ENCODE data around the gene C15orf61.

C15orf61 gene

GRCh38 chr15:67549736-67550135 lies 28.8 kb downstream of the C15orf61 start:
- no peak for DNase-seq (ENCODE audit: low read depth)

GRCh38 chr15:67550522-67550921 lies 29.6 kb downstream of the C15orf61 start:
- no peak for DNase-seq (ENCODE audit: low read depth)

DNA sequence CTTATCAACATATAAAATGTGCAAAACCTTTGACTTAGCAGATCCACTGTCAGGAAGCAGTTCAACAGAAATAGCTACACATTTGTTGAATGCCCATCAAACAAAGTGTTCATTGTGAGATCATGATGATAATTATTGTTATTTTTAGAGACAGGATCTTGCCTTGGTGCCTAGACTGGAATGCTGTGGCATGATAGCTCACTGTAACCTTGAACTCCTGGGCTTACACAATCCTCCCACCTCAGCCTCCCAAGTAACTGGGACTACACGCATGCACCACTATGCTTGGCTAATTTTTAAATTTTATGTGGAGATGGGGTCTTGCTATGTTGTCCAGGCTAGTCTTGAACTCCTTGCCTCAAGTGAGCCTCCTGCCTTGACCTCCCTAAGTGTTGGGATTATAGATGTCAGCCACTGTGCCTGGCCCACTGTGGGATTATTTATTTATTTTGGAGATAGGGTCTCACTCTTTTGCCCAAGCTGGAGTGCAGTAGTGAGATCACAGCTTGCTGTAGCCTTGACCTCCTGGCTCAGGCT lies 30.3 kb downstream of the C15orf61 start:
- no peak for DNase-seq (ENCODE audit: low read depth)

GRCh38 chr15:67554580-67554979 lies 33.6 kb downstream of the C15orf61 start:
- DNase-seq (ENCODE audit: low read depth) = no peak

DNA sequence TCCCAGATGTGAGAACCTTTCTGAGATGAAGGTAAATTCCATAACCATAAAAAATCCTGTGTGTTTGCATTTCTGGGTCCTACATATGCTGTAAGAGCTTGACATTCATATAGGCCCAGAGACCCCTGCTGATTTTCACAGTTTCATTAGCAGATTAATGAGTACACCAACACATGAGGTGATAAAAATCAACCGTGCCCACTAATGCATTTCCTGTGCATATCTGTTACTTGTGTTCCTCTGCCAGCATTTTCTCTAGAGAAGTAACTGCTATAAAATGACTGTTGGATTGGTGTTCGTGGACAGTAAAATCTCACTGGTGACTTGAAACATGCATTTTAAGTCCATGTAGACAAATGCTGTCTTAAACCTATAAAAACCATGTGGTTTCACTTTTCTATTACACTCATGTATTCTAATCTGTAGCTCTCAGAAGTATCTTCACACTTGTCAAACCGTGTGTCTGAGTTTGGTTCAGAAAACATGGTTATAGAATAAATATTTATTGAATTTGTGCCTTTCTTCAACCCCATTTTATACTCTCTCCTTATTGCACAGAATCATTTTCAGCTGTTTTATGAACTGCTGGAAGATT lies 36.1 kb downstream of the C15orf61 start:
- no peak for DNase-seq (ENCODE audit: low read depth)

DNA sequence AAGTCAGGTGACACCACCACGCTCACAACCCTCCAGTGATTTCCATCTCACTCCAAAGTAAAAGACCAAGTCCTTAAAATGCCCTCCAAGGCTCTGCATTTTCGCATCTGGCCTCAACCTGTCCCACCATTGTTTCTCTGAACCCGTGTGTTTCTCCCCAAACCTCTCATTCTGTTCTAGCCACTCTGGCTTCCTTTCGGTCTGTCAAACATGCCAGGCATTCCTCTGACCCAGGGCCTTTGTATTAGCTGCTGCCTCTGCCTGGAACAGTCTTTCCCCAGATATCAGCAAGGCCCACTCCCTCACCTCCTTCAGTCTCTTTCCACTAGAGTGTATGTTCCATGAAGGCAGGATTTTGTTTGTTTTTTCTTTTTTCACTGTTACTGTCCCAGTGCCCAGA lies 37.6 kb downstream of the C15orf61 start:
- DNase-seq (ENCODE audit: low read depth) = no peak

- DNase-seq (ENCODE audit: low read depth) = no peak
Observed at GRCh38 chr15:67559158-67559557, 38.2 kb downstream of the C15orf61 start.

GRCh38 chr15:67559576-67559975 lies 38.6 kb downstream of the C15orf61 start:
- DNase-seq (ENCODE audit: low read depth) = no peak

DNA sequence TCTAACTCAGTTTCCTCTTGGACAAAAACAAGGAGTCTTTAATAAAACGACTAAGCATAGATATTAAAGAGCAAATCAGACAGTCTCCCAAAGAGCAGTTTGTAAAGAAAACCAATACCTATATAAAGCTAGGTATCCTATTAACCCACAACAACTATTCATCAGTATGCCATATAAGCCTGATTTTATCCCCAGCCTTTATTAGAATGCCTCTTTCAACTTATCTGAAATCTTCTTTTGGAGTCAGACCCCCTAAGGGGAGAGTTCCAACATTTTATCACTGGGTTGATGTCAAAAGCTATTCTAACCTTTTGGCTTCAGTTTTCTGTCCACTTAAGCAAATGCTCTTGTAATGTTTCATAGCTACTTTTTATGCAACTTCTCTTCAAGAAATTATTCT lies 39.4 kb downstream of the C15orf61 start:
- no peak for DNase-seq (ENCODE audit: low read depth)

GRCh38 chr15:67563092-67563491 lies 42.2 kb downstream of the C15orf61 start:
- DNase-seq (ENCODE audit: low read depth) = no peak

- DNase-seq (ENCODE audit: low read depth) = no peak
Observed at GRCh38 chr15:67564021-67564967, 43.4 kb downstream of the C15orf61 start.

GRCh38 chr15:67564968-67565345 lies 44.0 kb downstream of the C15orf61 start:
- no peak for DNase-seq (ENCODE audit: low read depth)

DNA sequence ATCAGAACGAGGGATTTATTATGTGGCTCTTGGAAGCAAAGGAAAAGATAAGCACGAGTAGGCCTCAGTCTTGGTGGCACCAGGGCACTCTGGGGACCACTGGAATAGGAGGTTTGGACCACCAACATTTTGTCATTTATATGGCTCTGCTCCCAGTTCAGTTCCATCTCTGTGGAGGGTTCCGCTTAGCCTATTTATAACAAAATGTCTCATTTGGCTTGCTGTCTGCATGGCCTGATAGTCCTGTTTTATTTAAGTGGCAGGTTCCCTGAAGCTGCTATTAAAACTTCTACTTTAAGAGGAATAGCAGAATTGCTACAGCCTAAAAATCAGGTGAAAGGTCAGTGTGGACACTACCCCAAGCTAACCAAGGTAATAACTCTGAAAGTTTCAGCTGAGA lies 48.7 kb downstream of the C15orf61 start:
- DNase-seq (ENCODE audit: low read depth) = no peak

DNA sequence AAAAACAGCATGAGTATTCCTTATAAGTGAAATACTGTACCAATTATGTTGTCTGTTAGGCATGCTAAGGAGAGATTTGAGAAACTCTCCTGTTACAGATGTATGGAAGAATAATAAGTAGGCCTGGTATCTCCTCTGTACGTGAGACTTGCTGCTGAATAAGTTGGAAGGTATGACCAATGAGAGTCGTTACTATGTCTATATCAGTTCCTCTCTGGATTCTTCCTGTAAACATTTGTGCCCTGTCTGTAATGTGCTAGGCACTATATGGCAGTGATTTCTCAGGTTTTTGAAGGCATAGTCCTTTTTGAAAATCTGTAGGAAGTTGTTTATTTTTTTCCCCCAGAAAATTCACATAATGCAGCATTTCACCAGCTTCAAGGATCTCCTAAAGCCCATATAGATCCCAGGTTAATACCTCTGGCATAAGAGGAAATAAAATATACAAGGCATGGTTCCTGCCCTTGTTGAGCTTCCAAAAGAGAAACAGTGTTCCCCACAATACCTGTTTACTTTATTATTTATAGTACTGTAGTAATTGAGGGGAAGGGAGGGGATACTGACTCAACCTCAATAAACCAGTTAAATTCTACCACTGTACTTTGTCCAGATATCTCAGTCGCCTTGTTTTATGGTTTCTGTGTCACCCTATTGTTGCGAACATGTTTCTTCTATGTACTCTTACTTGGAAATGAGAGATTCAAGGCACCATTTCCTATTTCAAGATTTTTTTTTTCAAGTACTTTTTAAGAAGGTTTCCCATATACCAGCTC lies 50.1 kb downstream of the C15orf61 start:
- DNase-seq (ENCODE audit: low read depth) = no peak

DNA sequence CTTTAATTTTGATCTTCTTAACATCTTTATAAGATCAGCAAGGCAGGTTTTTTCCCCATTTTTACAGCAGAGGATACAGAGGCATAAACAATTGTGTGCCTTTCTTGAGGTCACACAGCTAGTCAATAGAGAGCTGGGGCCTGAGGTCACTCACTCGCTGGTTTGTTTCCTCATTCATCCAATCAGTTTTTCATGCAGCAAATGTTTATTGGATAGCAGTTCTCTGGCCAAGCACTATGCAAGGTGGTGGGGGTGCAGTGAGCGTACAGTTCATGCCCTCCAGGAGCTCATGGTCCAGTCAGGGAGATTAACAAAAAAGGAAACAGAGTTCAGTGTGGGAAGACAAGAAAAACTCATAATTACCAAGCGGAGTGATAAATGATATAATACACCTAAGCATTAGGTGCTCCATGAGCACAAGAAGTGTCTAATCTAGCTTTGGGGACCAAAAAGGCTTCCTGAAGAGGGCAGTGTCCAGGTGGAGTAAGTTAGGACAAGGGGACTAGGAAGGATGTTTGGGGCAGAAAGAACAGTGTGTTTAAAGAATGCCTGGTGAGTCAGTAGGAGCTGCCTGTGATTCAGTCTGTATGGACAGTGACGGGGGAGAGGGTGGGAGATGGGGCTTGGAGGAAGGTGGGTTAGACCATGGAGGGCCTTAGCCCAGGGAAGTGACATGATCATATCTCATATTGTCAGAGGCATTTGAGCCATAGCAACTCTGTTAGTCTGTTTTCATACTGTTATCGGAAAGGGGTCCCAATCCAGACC lies 50.9 kb downstream of the C15orf61 start:
- no peak for DNase-seq (ENCODE audit: low read depth)

GRCh38 chr15:67573194-67573593 lies 52.3 kb downstream of the C15orf61 start:
- DNase-seq (ENCODE audit: low read depth) = no peak

DNA sequence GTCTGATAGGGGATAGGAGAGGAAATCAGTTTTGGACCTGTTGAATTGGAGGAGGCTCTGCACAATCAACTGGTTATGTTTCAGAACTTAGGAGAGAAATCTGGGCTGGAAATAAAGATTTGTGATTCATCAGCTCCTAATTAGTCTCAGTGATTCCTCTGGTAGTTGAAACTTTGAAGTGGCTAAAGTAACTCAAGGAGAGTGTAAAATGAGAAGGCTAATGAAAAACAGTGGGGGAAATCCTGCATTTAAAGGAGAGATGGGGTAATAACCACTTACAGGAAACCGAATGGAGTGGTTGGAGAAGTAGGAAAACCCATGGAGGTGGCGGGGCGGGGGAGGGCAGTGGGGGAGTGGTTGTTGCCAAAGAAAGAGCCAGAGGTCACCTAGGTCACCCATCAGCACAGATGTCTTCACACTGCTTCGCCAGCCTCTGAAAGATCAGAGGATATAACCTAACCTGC lies 54.1 kb downstream of the C15orf61 start:
- DNase-seq (ENCODE audit: low read depth) = no peak

GRCh38 chr15:67578020-67578600 lies 57.2 kb downstream of the C15orf61 start:
- DNase-seq (ENCODE audit: low read depth) = no peak

DNA sequence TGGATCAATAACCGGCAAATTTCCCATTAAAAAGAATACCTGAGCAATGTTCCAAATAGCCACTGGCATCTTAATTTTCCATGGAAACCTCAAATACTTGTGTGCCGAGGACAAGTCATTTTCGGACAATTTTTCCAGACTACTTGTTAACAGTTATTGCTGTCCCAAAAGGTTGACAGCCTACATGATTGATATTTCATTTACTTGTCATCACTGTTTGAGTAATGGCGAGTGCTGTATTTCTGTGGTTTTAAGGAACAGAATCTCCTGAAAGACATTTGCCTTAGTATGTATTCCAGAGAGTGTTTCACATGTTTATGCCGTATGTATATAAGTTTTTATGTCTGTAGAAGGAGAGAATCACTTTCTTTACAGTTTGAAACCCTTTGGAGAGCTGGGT lies 58.2 kb downstream of the C15orf61 start:
- no peak for DNase-seq (ENCODE audit: low read depth)

Measured in activated T-cell treated with anti-CD3 and anti-CD28 coated beads for 1 hour (primary cell).